Activated T-helper 9 cell treated with anti-CD3 and anti-CD28 coated beads, Interleukin-2, amount 50 U/mL, for 16 hours (primary cell): ENCODE measurements around the gene OR1J4.
"Not testable (repeated sequence)": the region's sequence is repeated elsewhere in the genome, so short reads cannot be mapped to it uniquely, and the experiment has no call there.

ENCODE experiments used
- DNase-seq: peaks from one replicate; pipeline ENCODE4 v3.0.0-alpha.2; 2020; ENCODE audit warnings: low read depth

Gene OR1J4

GRCh38 chr9:122518841-122519240, at the start of gene OR1J4:
Gene OR1J4, plus strand, starts transcription at chr9:122519141. Its CDS starts 0 bp downstream, at chr9:122519141.
- DNase-seq, result no peak

- no peak for DNase-seq
These were observed 44.4 kb upstream of the OR1J4 start for GRCh38 chr9:122474561-122474960.

GRCh38 chr9:122475717-122476116, 43.2 kb upstream of the OR1J4 start:
- no peak for DNase-seq

- DNase-seq, result no peak
These were observed 41.6 kb upstream of the OR1J4 start for GRCh38 chr9:122477346-122477745.

GRCh38 chr9:122477826-122478225, 41.1 kb upstream of the OR1J4 start, which contains the start of gene OR1J1:
Gene OR1J1, minus strand, starts transcription at chr9:122477926. Its CDS starts 0 bp downstream, at chr9:122477926.
- DNase-seq, result no peak

- no peak for DNase-seq
These were observed 39.9 kb upstream of the OR1J4 start for GRCh38 chr9:122479062-122479461.

- DNase-seq, result no peak
These were observed 20.1 kb upstream of the OR1J4 start for GRCh38 chr9:122498883-122499288.

GRCh38 chr9:122506964-122507363, 12.0 kb upstream of the OR1J4 start:
- no peak for DNase-seq

GRCh38 chr9:122510502-122510901, 8.4 kb upstream of the OR1J4 start, which contains the start of gene OR1J2:
Gene OR1J2, plus strand, starts transcription at chr9:122510802. Its CDS starts 0 bp downstream, at chr9:122510802.
- no peak for DNase-seq

GRCh38 chr9:122518226-122518625, 715 bp upstream of the OR1J4 start:
- DNase-seq, result no peak

- no peak for DNase-seq
These were observed 435 bp downstream of the OR1J4 start for GRCh38 chr9:122519376-122519775.

- DNase-seq, result no peak
These were observed 7.7 kb downstream of the OR1J4 start for GRCh38 chr9:122526602-122527001.

- no peak for DNase-seq
These were observed 8.3 kb downstream of the OR1J4 start, which contains the start of gene OR1N1 for GRCh38 chr9:122527193-122527592. Gene OR1N1, minus strand, starts transcription at chr9:122527293. Its CDS starts 0 bp downstream, at chr9:122527293.

- DNase-seq, result not testable (repeated sequence)
These were observed 12.2 kb downstream of the OR1J4 start for GRCh38 chr9:122531157-122531556.

GRCh38 chr9:122536134-122536533, 17.2 kb downstream of the OR1J4 start:
- no peak for DNase-seq

- not testable (repeated sequence) for DNase-seq
These were observed 18.1 kb downstream of the OR1J4 start for GRCh38 chr9:122537066-122537465.

- DNase-seq, result no peak
These were observed 19.8 kb downstream of the OR1J4 start for GRCh38 chr9:122538757-122539156.

- no peak for DNase-seq
These were observed 27.3 kb downstream of the OR1J4 start for GRCh38 chr9:122546196-122546595.

GRCh38 chr9:122551371-122551770, 32.4 kb downstream of the OR1J4 start:
- DNase-seq, result no peak

- no peak for DNase-seq
These were observed 33.9 kb downstream of the OR1J4 start, which contains the start of gene OR1N2 for GRCh38 chr9:122552812-122553211. Gene OR1N2, plus strand, starts transcription at chr9:122553112. Its CDS starts 100 bp downstream, at chr9:122553212.

GRCh38 chr9:122561446-122561845, 42.5 kb downstream of the OR1J4 start:
- DNase-seq, result no peak

- no peak for DNase-seq
These were observed 43.3 kb downstream of the OR1J4 start for GRCh38 chr9:122562134-122562760.

GRCh38 chr9:122567901-122568300, 49.0 kb downstream of the OR1J4 start:
- DNase-seq, result no peak
